ENCODE measurements around the gene RFT1. TPM values are rescaled to one million over a fixed set of nuclear protein-coding genes. Genes with fewer than 3 reads are reported as not detected.

RFT1 gene
- total and polyA plus RNA-seq, 5 experiments from 2014 or later: 16.4 to 28.1 (median 24.1) TPM

DNA sequence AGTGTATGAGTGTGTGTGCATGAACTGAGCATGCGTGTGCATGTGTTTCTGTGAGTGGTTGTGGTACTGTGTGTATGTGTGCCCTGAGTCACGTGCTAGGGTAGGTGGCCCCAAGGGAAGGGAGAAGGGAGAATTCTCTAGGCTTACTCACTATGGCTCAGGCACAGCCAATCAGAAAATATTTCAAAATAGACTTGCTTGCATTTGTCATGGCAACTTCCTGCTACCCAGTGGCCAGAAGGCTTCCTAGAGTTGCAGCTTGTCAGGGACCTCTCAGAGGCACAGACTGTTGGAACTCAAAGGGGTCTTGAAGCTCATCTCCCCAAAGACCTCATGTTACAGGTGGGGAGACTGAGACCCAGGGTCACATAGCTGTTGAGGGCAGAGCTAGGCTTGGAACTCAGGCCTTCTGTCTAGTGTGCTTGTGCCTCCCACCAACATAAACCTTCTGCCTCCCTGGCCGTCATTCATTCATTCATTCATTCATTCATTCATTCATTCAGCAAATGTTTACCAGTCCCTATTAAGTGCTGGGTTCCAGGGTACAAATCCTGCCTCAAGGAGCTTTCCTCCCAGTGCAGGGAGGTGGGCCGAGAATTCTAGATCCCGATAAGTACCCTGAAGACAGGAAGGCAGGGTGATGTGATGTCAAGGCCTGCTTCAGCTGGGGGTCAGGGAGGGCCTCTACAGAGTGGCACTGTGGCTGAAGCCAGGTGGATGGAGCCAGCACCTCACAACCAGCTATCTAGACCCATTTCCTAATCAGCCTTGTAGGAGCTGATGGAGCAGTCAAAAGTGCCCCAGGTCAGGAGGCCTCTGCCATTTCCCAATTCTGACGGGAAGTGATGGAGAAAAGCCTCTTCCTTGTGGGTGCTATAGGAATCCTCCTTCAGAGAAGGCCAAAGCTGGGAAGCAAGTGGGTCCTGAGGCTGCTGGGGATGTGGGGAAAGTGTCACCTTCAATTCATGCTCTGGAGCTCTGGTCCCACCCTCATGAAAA is 10.9 kb upstream of the RFT1 start:
- DNase-seq (peak in 1 of 10 donors; percentile 11), ATAC-seq (no peak)
- Mint-ChIP-seq H3K9me3 (no peaks in the 10 kb centered on the region), H3K4me1 (no peaks in the 10 kb centered on the region), H3K27me3 (no peaks in the 10 kb centered on the region), H3K4me3 (no peak overlapping the region), H3K36me3 (no peaks in the 10 kb centered on the region), H3K27ac (no peak overlapping the region)
- POLR2A ChIA-PET: interaction anchor here (0.9 kb wide), 1 partner anchor 9 kb away, joined by 4 read pairs; no protein-coding TSS in a partner anchor

- no peak overlapping the region for H3K27ac Mint-ChIP-seq
- no peaks in the 10 kb centered on the region for H3K27me3 Mint-ChIP-seq
- DNase-seq (peak in 1 of 10 donors; percentile 45), ATAC-seq (no peak)
- H3K4me1 Mint-ChIP-seq: no peaks in the 10 kb centered on the region
- H3K9me3 Mint-ChIP-seq: no peaks in the 10 kb centered on the region
- POLR2A ChIA-PET: no interaction called here
- no peak overlapping the region for H3K4me3 Mint-ChIP-seq
- no peaks in the 10 kb centered on the region for H3K36me3 Mint-ChIP-seq
These were observed 9.9 kb upstream of the RFT1 start for GRCh38 chr3:53139906-53140846.

DNA sequence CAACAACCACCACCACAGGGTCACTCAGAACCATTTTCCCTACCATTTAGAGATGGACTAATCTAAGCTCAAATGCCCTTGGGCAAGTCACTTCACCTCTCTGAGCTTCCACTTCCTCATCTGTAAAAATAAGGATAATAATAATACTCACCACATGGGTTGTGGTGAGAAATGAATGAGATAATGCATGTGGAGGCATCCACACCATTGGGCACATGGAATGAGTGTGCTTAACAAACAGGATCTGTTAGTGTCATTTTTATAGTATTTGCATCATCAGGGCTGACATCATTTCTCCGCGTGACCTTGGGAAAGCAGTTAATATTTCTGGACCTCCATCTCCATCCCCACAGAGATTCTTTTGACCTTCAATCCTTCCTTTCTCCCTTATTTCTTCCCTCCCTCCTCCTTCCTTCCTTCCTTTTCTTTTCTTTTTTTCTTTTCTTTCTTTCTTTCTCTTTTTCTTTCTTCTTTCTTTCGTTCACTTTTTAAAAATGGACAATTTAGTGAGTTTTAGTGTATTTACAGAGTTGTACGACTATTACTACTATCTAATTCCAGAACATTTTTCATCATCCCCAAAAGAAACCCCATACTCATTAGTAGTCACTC is 7.7 kb upstream of the RFT1 start:
- Mint-ChIP-seq H3K27me3 (no peaks in the 10 kb centered on the region), H3K4me3 (no peak overlapping the region), H3K4me1 (peaks cover 0 to 2% (median 0%) of the 10 kb centered on the region in 4 donors), H3K27ac (peak overlapping the region in 1 of 10 donors; percentile 8), H3K36me3 (no peaks in the 10 kb centered on the region), H3K9me3 (no peaks in the 10 kb centered on the region)
- DNase-seq: no peak
- POLR2A ChIA-PET: no interaction called here
- ATAC-seq: no peak

DNA sequence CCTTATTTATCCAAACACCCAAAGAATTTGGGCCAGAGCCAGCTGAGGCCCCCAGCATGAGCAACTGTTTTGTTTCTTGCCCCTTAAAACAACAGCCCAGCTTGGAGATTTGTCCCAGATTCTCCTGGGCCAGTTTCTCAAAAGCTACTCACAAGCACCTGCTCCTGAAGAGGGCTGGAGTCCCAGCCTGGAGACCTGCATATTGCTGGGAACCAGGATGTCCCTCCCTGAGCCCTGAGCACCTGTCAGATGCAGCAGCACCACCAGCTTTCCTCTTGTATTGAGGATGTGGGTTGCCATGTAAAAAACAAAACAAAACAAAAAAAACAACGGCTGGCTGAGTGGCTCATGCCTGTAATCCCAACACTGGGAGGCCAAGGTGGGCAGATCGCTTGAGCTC is 7.0 kb upstream of the RFT1 start:
- ATAC-seq: no peak

DNA sequence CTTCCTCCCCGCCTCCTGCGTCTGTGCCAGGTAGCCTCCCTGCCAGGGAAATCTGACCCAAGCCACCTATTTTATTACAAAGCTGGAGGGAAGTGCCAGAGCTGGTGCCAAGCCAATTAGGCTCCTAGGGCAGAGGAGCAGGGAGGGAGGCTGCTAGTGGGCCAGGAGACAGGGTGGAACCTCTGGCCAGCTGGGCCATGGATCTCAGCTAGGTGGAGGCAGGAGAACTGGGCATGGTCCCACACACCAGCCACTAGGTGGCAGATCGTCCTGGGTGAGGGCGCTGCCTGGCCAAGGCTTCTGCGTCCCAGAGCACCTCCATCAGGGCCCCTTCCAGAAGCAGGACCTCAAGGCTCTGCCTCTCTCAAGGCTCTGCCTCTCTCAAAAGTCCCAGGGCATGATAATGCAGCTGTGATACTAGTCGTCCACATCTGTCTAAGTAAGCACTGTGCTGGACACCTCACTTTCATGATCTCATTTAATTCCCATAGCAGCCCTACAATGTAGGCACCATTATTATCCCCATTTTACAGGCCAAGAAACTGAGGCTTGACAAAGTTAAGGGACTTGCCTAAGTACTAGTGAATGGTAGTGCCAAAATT is 4.5 kb upstream of the RFT1 start:
- POLR2A ChIA-PET: no interaction called here
- Mint-ChIP-seq H3K4me1 (peaks cover 6 to 18% (median 14%) of the 10 kb centered on the region in 4 donors), H3K9me3 (no peaks in the 10 kb centered on the region), H3K36me3 (no peaks in the 10 kb centered on the region), H3K27ac (peak overlapping the region in 3 of 10 donors; percentile 17 to 56 (median 49)), H3K4me3 (no peak overlapping the region), H3K27me3 (no peaks in the 10 kb centered on the region)
- peak; percentile 32 to 33 for ATAC-seq
- peak; percentile 27 to 75 (median 44) for DNase-seq

More for the DNA sequence above, 7.0 kb upstream of the RFT1 start:
- Mint-ChIP-seq H3K27me3 (no peaks in the 10 kb centered on the region), H3K4me3 (no peak overlapping the region), H3K9me3 (no peaks in the 10 kb centered on the region), H3K27ac (no peak overlapping the region), H3K4me1 (peaks cover 0 to 2% (median 0%) of the 10 kb centered on the region in 4 donors), H3K36me3 (no peaks in the 10 kb centered on the region)
- POLR2A ChIA-PET: no interaction called here
- no peak for DNase-seq

- Mint-ChIP-seq H3K27ac (peak overlapping the region in 8 of 10 donors; percentile 69 to 100 (median 99)), H3K4me3 (no peak overlapping the region), H3K9me3 (no peaks in the 10 kb centered on the region), H3K36me3 (no peaks in the 10 kb centered on the region), H3K27me3 (no peaks in the 10 kb centered on the region), H3K4me1 (peaks cover 9 to 28% (median 26%) of the 10 kb centered on the region in 4 donors)
- no peak for ATAC-seq
- POLR2A ChIA-PET: interaction anchor here (0.7 to 1.9 kb wide), 3 partner anchors 9 to 215 kb away, joined by 3 to 7 read pairs (median 4); partner anchors contain the start of genes DCP1A and PRKCD
- no peak for DNase-seq
These were observed 2.1 kb upstream of the RFT1 start for GRCh38 chr3:53132347-53132746.

DNA sequence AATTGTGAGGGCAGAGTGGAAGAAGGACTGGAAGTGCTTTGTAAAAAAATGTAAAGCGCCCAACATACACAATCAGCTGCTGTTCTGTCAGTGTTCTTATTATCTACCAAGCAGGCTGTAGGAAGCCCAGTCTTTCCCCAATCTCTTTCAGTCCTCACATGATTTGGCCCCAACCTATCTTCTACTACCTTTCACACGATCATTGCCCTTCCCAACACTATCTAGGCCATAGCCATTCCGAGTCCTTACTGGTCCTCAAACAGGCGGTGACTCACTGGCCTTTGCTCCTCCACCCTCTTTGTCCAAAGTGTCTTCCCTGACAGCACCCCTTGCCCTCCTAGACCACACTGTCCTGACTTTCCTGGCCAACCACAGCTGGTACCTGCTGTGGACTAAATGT is 861 bp upstream of the RFT1 start:
- Mint-ChIP-seq H3K36me3 (peaks cover 0 to 6% (median 0%) of the 10 kb centered on the region in 3 donors), H3K9me3 (no peaks in the 10 kb centered on the region), H3K4me3 (peak overlapping the region; percentile 87 to 98 (median 93)), H3K27ac (peak overlapping the region; percentile 97 to 100 (median 99)), H3K4me1 (peaks cover 9 to 34% (median 27%) of the 10 kb centered on the region in 4 donors), H3K27me3 (no peaks in the 10 kb centered on the region)
- POLR2A ChIA-PET: interaction anchor here (0.5 to 1.9 kb wide), 4 partner anchors 11 to 764 kb away, joined by 3 to 7 read pairs (median 4); partner anchors contain the start of gene PRKCD
- ATAC-seq (no peak), DNase-seq (no peak)

GRCh38 chr3:53129344-53129743 is 891 bp downstream of the RFT1 start:
- DNase-seq (peak in 1 of 10 donors; percentile 4), ATAC-seq (no peak)
- POLR2A ChIA-PET: interaction anchor here (0.8 to 1.7 kb wide), 4 partner anchors 11 to 126 kb away, joined by 3 to 4 read pairs (median 4); partner anchors contain the start of genes PRKCD and TKT
- H3K36me3 Mint-ChIP-seq: peaks cover 0 to 23% (median 8%) of the 10 kb centered on the region in 3 donors
- H3K9me3 Mint-ChIP-seq: no peaks in the 10 kb centered on the region
- H3K27ac Mint-ChIP-seq: peak overlapping the region; percentile 97 to 100 (median 99)
- H3K27me3 Mint-ChIP-seq: no peaks in the 10 kb centered on the region
- H3K4me3 Mint-ChIP-seq: peak overlapping the region; percentile 87 to 98 (median 93)
- H3K4me1 Mint-ChIP-seq: peaks cover 11 to 37% (median 26%) of the 10 kb centered on the region in 4 donors

DNA sequence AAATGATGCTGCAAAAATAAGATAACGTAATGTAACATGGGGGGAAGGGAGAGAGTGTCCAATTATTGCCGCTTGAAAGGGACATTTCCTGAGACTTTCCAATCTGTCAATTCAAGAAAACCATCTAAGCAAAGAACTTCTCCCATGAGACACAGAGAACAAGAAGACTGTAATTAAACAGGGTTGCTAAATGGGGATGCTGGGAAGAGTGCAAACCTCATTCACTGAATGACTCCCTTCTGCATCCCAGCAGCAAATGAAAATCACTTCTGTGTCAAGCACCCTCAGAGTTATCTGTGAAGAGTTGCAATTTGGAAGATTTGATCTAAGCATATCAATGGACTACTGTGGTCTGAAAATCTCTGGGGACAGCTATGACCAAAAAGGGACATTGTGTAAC is 3.6 kb downstream of the RFT1 start:
- ATAC-seq: no peak
- peak overlapping the region in 1 of 10 donors; percentile 12 for H3K27ac Mint-ChIP-seq
- H3K9me3 Mint-ChIP-seq: no peaks in the 10 kb centered on the region
- H3K36me3 Mint-ChIP-seq: peaks cover 7 to 49% (median 10%) of the 10 kb centered on the region in 3 donors
- H3K4me1 Mint-ChIP-seq: peaks cover 13 to 47% (median 35%) of the 10 kb centered on the region in 4 donors
- H3K4me3 Mint-ChIP-seq: no peak overlapping the region
- no peaks in the 10 kb centered on the region for H3K27me3 Mint-ChIP-seq
- POLR2A ChIA-PET: no interaction called here
- no peak for DNase-seq

DNA sequence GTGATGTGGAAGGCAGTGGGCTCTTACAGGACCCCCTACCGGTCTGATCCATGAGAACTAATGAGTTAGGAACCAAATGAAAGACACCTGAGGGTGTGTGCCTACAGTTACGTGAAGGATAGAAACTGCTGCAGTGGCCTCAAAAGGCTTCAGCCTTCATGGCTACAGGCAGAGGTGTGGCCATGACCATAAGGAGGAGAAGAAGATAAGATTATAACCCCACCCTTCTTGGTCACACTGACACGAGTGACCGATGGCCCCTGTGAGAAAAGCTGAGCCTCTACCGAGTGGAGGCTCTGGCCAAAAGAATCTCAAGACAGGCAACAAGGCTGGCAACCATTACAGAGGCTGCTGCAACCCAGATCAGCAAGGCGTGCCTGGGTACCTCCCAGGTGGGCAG is 6.3 kb downstream of the RFT1 start:
- Mint-ChIP-seq H3K4me1 (peaks cover 6 to 30% (median 12%) of the 10 kb centered on the region in 4 donors), H3K27ac (no peak overlapping the region), H3K4me3 (no peak overlapping the region), H3K27me3 (no peaks in the 10 kb centered on the region), H3K36me3 (peaks cover 7 to 74% (median 21%) of the 10 kb centered on the region in 3 donors), H3K9me3 (no peaks in the 10 kb centered on the region)
- ATAC-seq: no peak
- DNase-seq: no peak
- POLR2A ChIA-PET: no interaction called here

DNA sequence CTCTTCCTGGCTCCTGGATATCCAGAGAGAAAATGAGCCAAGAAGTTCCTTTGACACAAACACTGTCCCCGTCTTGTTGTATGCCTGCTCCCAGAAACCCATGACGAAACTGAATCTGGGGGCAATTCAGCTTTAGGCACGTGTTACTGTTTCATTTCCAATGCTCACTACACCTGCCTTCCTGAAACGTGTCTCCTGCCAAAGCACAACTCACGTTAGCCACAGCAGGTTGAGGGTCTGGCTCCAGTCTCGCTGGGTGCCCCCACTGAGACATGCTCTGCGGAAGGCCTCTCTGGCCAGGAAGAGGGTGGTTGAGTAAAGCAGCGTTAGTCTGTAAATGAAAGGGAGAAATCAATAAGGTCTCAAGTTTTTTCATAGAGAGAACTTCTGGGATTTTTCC is 6.7 kb downstream of the RFT1 start:
- Mint-ChIP-seq H3K4me3 (no peak overlapping the region), H3K4me1 (peaks cover 6 to 27% (median 10%) of the 10 kb centered on the region in 4 donors), H3K9me3 (no peaks in the 10 kb centered on the region), H3K36me3 (peaks cover 7 to 78% (median 22%) of the 10 kb centered on the region in 3 donors), H3K27me3 (no peaks in the 10 kb centered on the region), H3K27ac (no peak overlapping the region)
- DNase-seq: no peak
- no peak for ATAC-seq
- POLR2A ChIA-PET: no interaction called here

DNA sequence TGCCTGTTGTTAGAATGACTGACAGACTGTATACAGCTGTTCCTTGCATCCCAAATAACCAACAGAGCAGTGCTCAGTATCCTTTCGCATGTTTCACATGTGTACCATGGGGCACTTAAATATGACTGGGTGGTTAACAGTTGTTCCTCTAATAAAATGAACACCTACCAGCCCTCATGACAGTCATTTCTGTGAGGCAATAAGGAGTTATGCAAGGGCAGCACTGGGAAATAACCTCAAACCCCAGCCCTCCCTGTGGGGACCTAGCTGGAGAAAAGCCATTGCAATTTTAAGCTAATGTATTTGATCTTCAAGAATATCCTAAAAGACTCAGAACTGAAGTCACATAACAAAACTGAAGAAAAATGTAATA is 7.3 kb downstream of the RFT1 start:
- DNase-seq: no peak
- no peaks in the 10 kb centered on the region for H3K27me3 Mint-ChIP-seq
- H3K36me3 Mint-ChIP-seq: peaks cover 7 to 84% (median 28%) of the 10 kb centered on the region in 3 donors
- no peak overlapping the region for H3K4me3 Mint-ChIP-seq
- H3K4me1 Mint-ChIP-seq: peaks cover 6 to 24% (median 10%) of the 10 kb centered on the region in 4 donors
- no peak for ATAC-seq
- POLR2A ChIA-PET: no interaction called here
- no peaks in the 10 kb centered on the region for H3K9me3 Mint-ChIP-seq
- no peak overlapping the region for H3K27ac Mint-ChIP-seq

Data from naive thymus-derived CD8-positive, alpha-beta T cell (primary cell).